H1 (cell line): Measurements from ENCODE around the gene FPGS. TPM values are rescaled to one million over a fixed set of nuclear protein-coding genes. Genes with fewer than 3 reads are reported as not detected.
A peak's percentile ranks its signal among the peaks of the same experiment; 100 is the strongest.

Source experiments
- CTCF ChIA-PET: fragments of 300-600 bp; sonication (Branson Sonifier 250); formaldehyde crosslinking; loops from one replicate; lab custom pipeline; 2021; ENCODE audit not compliant: partially characterized antibody; lab: Charles Lee
- POLR2A ChIA-PET: fragments of 300-600 bp; sonication (Branson Sonifier 250); formaldehyde crosslinking; loops from one replicate; lab custom pipeline; 2021; ENCODE audit warnings: inconsistent platforms; ENCODE audit not compliant: partially characterized antibody; lab: Charles Lee
- DNase-seq, 2 experiments: peaks; one replicate each; pipeline versions ENCODE4 v3.0.0 to v3.0.0-alpha.2; 2010 to 2022; ENCODE audit warnings: low spot score in 2 of 2, low read depth in 1 of 2, mixed read lengths in 1 of 2
- FAIRE-seq: peaks from 2 replicates; lab custom pipeline; 2011; peaks lifted over from hg19 to GRCh38; lab: Jason Lieb, UNC
- H2AFZ ChIP-seq: 2 replicates; pipeline ENCODE4 v1.8.1; 2012; ENCODE audit warnings: low read length, inconsistent platforms
- H2AK5ac ChIP-seq: 2 replicates; pipeline ENCODE4 v1.6.1; 2013; ENCODE audit warnings: low read depth, low read length
- H2BK120ac ChIP-seq: replicated peaks from 2 replicates; pipeline ENCODE3; 2013; ENCODE audit warnings: low read depth, low read length, inconsistent platforms
- H2BK12ac ChIP-seq: 2 replicates; pipeline ENCODE4 v1.6.1; 2013; ENCODE audit warnings: low read depth, low read length
- H2BK15ac ChIP-seq: 2 replicates; pipeline ENCODE4 v1.6.1; 2013; ENCODE audit warnings: low read length
- H2BK20ac ChIP-seq: 2 replicates; pipeline ENCODE4 v1.6.1; 2013; ENCODE audit warnings: low read length
- H2BK5ac ChIP-seq: 2 replicates; pipeline ENCODE4 v1.6.1; 2013; ENCODE audit warnings: low read depth, low read length
- H3K14ac ChIP-seq: 2 replicates; pipeline ENCODE4 v1.6.1; 2013; ENCODE audit warnings: inconsistent platforms; ENCODE audit not compliant: insufficient read length
- H3K18ac ChIP-seq: 2 replicates; pipeline ENCODE4 v1.6.1; 2013; ENCODE audit warnings: low read length; ENCODE audit errors: extremely low read depth
- H3K23ac ChIP-seq: 2 replicates; pipeline ENCODE4 v1.6.1; 2013; ENCODE audit warnings: inconsistent platforms; ENCODE audit not compliant: insufficient read length
- H3K23me2 ChIP-seq: 2 replicates; pipeline ENCODE4 v1.6.1; 2013; ENCODE audit warnings: low read depth, low read length
- H3K27ac ChIP-seq: 2 replicates; pipeline ENCODE4 v1.6.1; 2011; ENCODE audit warnings: low read depth, low read length, inconsistent platforms
- H3K27me3 ChIP-seq, 4 experiments: replicated peaks in 1 of 4; 1 replicate in 1 of 4; 2 replicates in 3 of 4; pipeline versions ENCODE4 v1.6.1 to v1.8.1; 2011 to 2013; ENCODE audit warnings: low read length in 3 of 4, mild to moderate bottlenecking in 3 of 4, inconsistent platforms in 2 of 4, mixed read lengths in 2 of 4, moderate library complexity in 1 of 4; ENCODE audit not compliant: control insufficient read depth in 3 of 4, insufficient read depth in 3 of 4; ENCODE audit errors: extremely low read depth in 1 of 4
- H3K36me3 ChIP-seq, 4 experiments: 2 replicates each; pipeline versions ENCODE4 v1.6.1 to v1.8.1; 2011 to 2013; ENCODE audit warnings: mild to moderate bottlenecking in 4 of 4, low read length in 3 of 4, moderate library complexity in 2 of 4, control low read depth in 1 of 4, inconsistent platforms in 1 of 4; ENCODE audit not compliant: insufficient read depth in 4 of 4, control insufficient read depth in 2 of 4
- H3K4ac ChIP-seq: replicated peaks from 2 replicates; pipeline ENCODE3; 2013; ENCODE audit warnings: low read length, low read depth, mixed read lengths, inconsistent platforms; ENCODE audit not compliant: insufficient read length
- H3K4me1 ChIP-seq, 4 experiments: replicated peaks in 1 of 4; 1 replicate in 1 of 4; 2 replicates in 3 of 4; pipeline versions ENCODE4 v1.6.1 to v1.8.1; 2011 to 2013; ENCODE audit warnings: low read length in 3 of 4, inconsistent platforms in 2 of 4, mixed read lengths in 1 of 4; ENCODE audit not compliant: insufficient read depth in 4 of 4, control insufficient read depth in 3 of 4
- H3K4me2 ChIP-seq, 2 experiments: 2 replicates each; pipeline versions ENCODE4 v1.6.1 to v1.8.1; 2011 to 2013; ENCODE audit warnings: low read depth in 2 of 2, low read length in 2 of 2, control low read depth in 1 of 2, inconsistent platforms in 1 of 2, mild to moderate bottlenecking in 1 of 2; ENCODE audit not compliant: insufficient read depth in 1 of 2
- H3K4me3 ChIP-seq, 4 experiments: fragments of 200-600, 300-600 bp in 1 of 4; sonication (generic), shearing (Covaris generic), sonication (Bioruptor Twin) in 1 of 4; 2 replicates each; pipeline versions ENCODE4 v1.5.1 to v1.8.1; 2011 to 2016; ENCODE audit warnings: low read length in 4 of 4, low read depth in 3 of 4, control low read depth in 2 of 4, inconsistent platforms in 2 of 4, mild to moderate bottlenecking in 2 of 4, mixed read lengths in 1 of 4, moderate library complexity in 1 of 4; ENCODE audit not compliant: insufficient read depth in 2 of 4; ENCODE audit errors: extremely low read depth in 1 of 4
- H3K56ac ChIP-seq: replicated peaks from 2 replicates; pipeline ENCODE3; 2013; ENCODE audit warnings: low read depth, mild to moderate bottlenecking, mixed read lengths, low read length, inconsistent platforms; ENCODE audit not compliant: insufficient read length
- H3K79me1 ChIP-seq: 2 replicates; pipeline ENCODE4 v1.6.1; 2013; ENCODE audit warnings: low read depth, low read length, control low read depth
- H3K79me2 ChIP-seq, 2 experiments: 2 replicates each; pipeline versions ENCODE4 v1.6.1 to v1.8.1; 2012 to 2013; ENCODE audit warnings: low read length in 2 of 2, mild to moderate bottlenecking in 2 of 2, inconsistent platforms in 1 of 2; ENCODE audit not compliant: insufficient read depth in 2 of 2, control insufficient read depth in 1 of 2
- H3K9ac ChIP-seq, 4 experiments: replicated peaks in 1 of 4; 1 replicate in 1 of 4; 2 replicates in 3 of 4; pipeline versions ENCODE4 v1.6.1 to v1.8.1; 2011 to 2013; ENCODE audit warnings: low read depth in 3 of 4, low read length in 3 of 4, control low read depth in 2 of 4, mild to moderate bottlenecking in 2 of 4, moderate library complexity in 2 of 4, inconsistent platforms in 1 of 4; ENCODE audit errors: extremely low read depth in 1 of 4
- H3K9me3 ChIP-seq, 2 experiments: 2 replicates each; pipeline versions ENCODE4 v1.6.1 to v1.8.1; 2012 to 2013; ENCODE audit warnings: mild to moderate bottlenecking in 2 of 2, moderate library complexity in 2 of 2, control low read depth in 1 of 2, inconsistent platforms in 1 of 2, low read depth in 1 of 2, low read length in 1 of 2, mixed read lengths in 1 of 2; ENCODE audit not compliant: insufficient read depth in 2 of 2
- H4K20me1 ChIP-seq, 2 experiments: replicated peaks in 1 of 2; 2 replicates each; pipeline versions ENCODE3 to v1.8.1; 2011 to 2013; ENCODE audit warnings: inconsistent platforms in 2 of 2, low read length in 2 of 2, mild to moderate bottlenecking in 1 of 2; ENCODE audit not compliant: insufficient read depth in 2 of 2, control insufficient read depth in 1 of 2
- H4K5ac ChIP-seq: 2 replicates; pipeline ENCODE4 v1.6.1; 2013; ENCODE audit warnings: low read length, low read depth, mixed read lengths, inconsistent platforms; ENCODE audit not compliant: insufficient read length
- H4K8ac ChIP-seq: 2 replicates; pipeline ENCODE4 v1.8.0; 2013; ENCODE audit warnings: mild to moderate bottlenecking, moderate library complexity, low read length, inconsistent platforms; ENCODE audit not compliant: insufficient read depth; ENCODE audit errors: extremely low read depth
- H4K91ac ChIP-seq: replicated peaks from 2 replicates; pipeline ENCODE3; 2013; ENCODE audit warnings: low read length, mixed read lengths, inconsistent platforms; ENCODE audit not compliant: insufficient read length
- BCL11A ChIP-seq, 2 experiments: IDR thresholded peaks; one replicate each; pipeline ENCODE4 v1.6.1; 2011; ENCODE audit warnings: low read depth in 2 of 2, low read length in 2 of 2, mild to moderate bottlenecking in 2 of 2
- FOSL1 ChIP-seq: IDR thresholded peaks from 2 replicates; pipeline ENCODE4 v1.6.1; 2011; ENCODE audit warnings: mild to moderate bottlenecking, low read depth, low read length, moderate library complexity; ENCODE audit not compliant: insufficient read depth
- GTF2F1 ChIP-seq: IDR thresholded peaks from 2 replicates; pipeline ENCODE4 v1.6.1; 2012; ENCODE audit warnings: low read depth, low read length, improper control_type of control experiment, borderline replicate concordance
- SP1 ChIP-seq: IDR thresholded peaks from 2 replicates; pipeline ENCODE4 v1.6.1; 2011; ENCODE audit warnings: low read depth, low read length
- SP4 ChIP-seq: IDR thresholded peaks from 2 replicates; pipeline ENCODE4 v1.6.1; 2012; ENCODE audit warnings: low read length, inconsistent platforms
- TEAD4 ChIP-seq: IDR thresholded peaks from 2 replicates; pipeline ENCODE4 v1.6.1; 2012; ENCODE audit warnings: low read depth, low read length, inconsistent platforms, mixed read lengths
- WGBS, 2 experiments: shearing (Covaris generic) in 1 of 2; methylation state at CpG; one replicate each; pipeline versions ENCODE4 v1.1.6 to v1.1.7; 2013 to 2015; ENCODE audit warnings: low lambda C conversion rate in 2 of 2, mixed read lengths in 2 of 2, inconsistent platforms in 1 of 2, low coverage in 1 of 2, missing lambda C conversion rate in 1 of 2; ENCODE audit not compliant: insufficient replicate concordance in 2 of 2, insufficient coverage in 1 of 2, insufficient read length in 1 of 2; ENCODE audit errors: extremely low coverage in 1 of 2, missing lambda C conversion rate in 1 of 2; 5-methylcytosine and 5-hydroxymethylcytosine counted together
- polyA plus RNA-seq, 7 experiments: library from polyadenylated mRNA; depleted of rRNA in 3 of 7; stranded (reverse) in 5 of 7; unstranded in 2 of 7; fragments of >200 nt in 5 of 7; fragments of 200-250 nt in 2 of 7; gene quantifications; 1 replicate in 5 of 7; 2 replicates in 1 of 7; 4 replicates in 1 of 7; pipeline versions ENCODE4 v1.2.1 to v1.2.3, GENCODE V29; 2011 to 2013; ENCODE audit warnings: missing spikeins in 2 of 7, mixed read lengths in 2 of 7
- total RNA-seq: library from RNA; stranded (reverse); fragmentation: NEBNext Ultra II Directional; extraction: Animal tissue kit (Norgen Biotek cat#: 25700); gene quantifications from 2 replicates; pipeline ENCODE4 v1.2.1, GENCODE V29; 2021
- TF ChIP-seq, protein P1 (sequence below), 3 experiments: IDR thresholded peaks; 1 replicate in 2 of 3; 2 replicates in 1 of 3; pipeline versions ENCODE4 v1.5.1 to v1.6.1; 2011; ENCODE audit warnings: low read length in 3 of 3, mild to moderate bottlenecking in 3 of 3, inconsistent platforms in 2 of 3, low read depth in 1 of 3, moderate library complexity in 1 of 3; ENCODE audit not compliant: insufficient read depth in 1 of 3; ENCODE audit errors: control extremely low read depth in 1 of 3

FPGS gene
- total and polyA plus RNA-seq, 2 of the 8 experiments (the other 6 are each of a cell fraction or from before 2014, with no cell fraction given), result 62.4 to 83.0 TPM

GRCh38 chr9:127825319-127826051 lies 22.8 kb downstream of the FPGS start:
- Histone ChIP-seq H2AFZ (0 out of 2 replicates have a peak overlapping the region, but pooled peaks have one; percentile 65), H3K4me3 (peak overlapping the region in 2 of 4 experiments; percentile 5 to 48; a peak in 5 of 8 replicates)
- FAIRE-seq, result no peak
- TF ChIP-seq GTF2F1 (no peak), TEAD4 (peak; percentile 5; the same call in 1 of the 2 replicates), FOSL1 (no peak), SP1 (no peak), SP4 (no peak), BCL11A (IDR thresholded peaks at IDR 0.05; ENCODE audit: low read depth in 2 of 2, low read length in 2 of 2) (no peak)
- TF ChIP-seq, protein P1, sequence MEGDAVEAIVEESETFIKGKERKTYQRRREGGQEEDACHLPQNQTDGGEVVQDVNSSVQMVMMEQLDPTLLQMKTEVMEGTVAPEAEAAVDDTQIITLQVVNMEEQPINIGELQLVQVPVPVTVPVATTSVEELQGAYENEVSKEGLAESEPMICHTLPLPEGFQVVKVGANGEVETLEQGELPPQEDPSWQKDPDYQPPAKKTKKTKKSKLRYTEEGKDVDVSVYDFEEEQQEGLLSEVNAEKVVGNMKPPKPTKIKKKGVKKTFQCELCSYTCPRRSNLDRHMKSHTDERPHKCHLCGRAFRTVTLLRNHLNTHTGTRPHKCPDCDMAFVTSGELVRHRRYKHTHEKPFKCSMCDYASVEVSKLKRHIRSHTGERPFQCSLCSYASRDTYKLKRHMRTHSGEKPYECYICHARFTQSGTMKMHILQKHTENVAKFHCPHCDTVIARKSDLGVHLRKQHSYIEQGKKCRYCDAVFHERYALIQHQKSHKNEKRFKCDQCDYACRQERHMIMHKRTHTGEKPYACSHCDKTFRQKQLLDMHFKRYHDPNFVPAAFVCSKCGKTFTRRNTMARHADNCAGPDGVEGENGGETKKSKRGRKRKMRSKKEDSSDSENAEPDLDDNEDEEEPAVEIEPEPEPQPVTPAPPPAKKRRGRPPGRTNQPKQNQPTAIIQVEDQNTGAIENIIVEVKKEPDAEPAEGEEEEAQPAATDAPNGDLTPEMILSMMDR (IDR thresholded peaks at IDR 0.05; ENCODE audit: control extremely low read depth in 1 of 3, insufficient read depth in 1 of 3, low read depth in 1 of 3, low read length in 3 of 3), result peak; percentile 57 to 84 (median 60)

More at GRCh38 chr9:127825319-127826051, 22.8 kb downstream of the FPGS start:
- H3K79me1 ChIP-seq, result no peaks in the 10 kb centered on the region
- H2AK5ac ChIP-seq, result no peak overlapping the region
- POLR2A ChIA-PET, result interaction anchor here (0.6 to 4.8 kb wide), 14 partner anchors 8 to 284 kb away, joined by 3 to 34 read pairs (median 3); no protein-coding TSS in a partner anchor
- DNase-seq, result peak; percentile 73 to 97
- H3K27me3 ChIP-seq, result peaks cover 0 to 12% (median 7%) of the 10 kb centered on the region in 4 experiments; a peak in 5 of 7 replicates
- peaks cover 0 to 17% (median 12%) of the 10 kb centered on the region in 4 experiments; a peak in 6 of 7 replicates for H3K4me1 ChIP-seq
- H2BK20ac ChIP-seq, result 0 out of 2 replicates have a peak overlapping the region, but pooled peaks have one; percentile 34
- peak overlapping the region; percentile 75; the same call in 1 of the 2 replicates for H2BK15ac ChIP-seq
- H3K27ac ChIP-seq, result no peak overlapping the region
- H3K56ac ChIP-seq, result peak overlapping the region; percentile 49
- H4K20me1 ChIP-seq, result no peaks in the 10 kb centered on the region
- CTCF ChIA-PET, result interaction anchor here (0.6 to 7.3 kb wide), 42 partner anchors 9 to 292 kb away, joined by 3 to 116 read pairs (median 4); partner anchors contain the start of genes CDK9, ENG, ST6GALNAC4 and ST6GALNAC6
- H4K91ac ChIP-seq, result peak overlapping the region; percentile 89
- no peak overlapping the region for H3K14ac ChIP-seq
- H4K8ac ChIP-seq, result peak overlapping the region; percentile 91
- WGBS, 2 experiments, result 15% methylated on average over 32 of the region's 42 CpGs; no CpG with 5 or more reads in 1 of the 2 experiments
- no peak overlapping the region for H2BK120ac ChIP-seq
- peak overlapping the region; percentile 37 to 82 for H3K4me2 ChIP-seq
- peak overlapping the region; percentile 78; the same call in 1 of the 2 replicates for H2BK5ac ChIP-seq
- H3K23ac ChIP-seq, result no peak overlapping the region
- H3K79me2 ChIP-seq, result no peaks in the 10 kb centered on the region
- peaks cover 9% of the 10 kb centered on the region; the same call in 1 of the 2 replicates for H3K23me2 ChIP-seq
- no peaks in the 10 kb centered on the region for H3K9me3 ChIP-seq
- H3K18ac ChIP-seq, result peak overlapping the region; percentile 81
- peak overlapping the region; percentile 84 for H4K5ac ChIP-seq
- H3K9ac ChIP-seq, result no peak overlapping the region; a peak in 1 of 7 replicates
- no peaks in the 10 kb centered on the region for H3K36me3 ChIP-seq
- H3K4ac ChIP-seq, result peak overlapping the region; percentile 38
- peak overlapping the region; percentile 53; the same call in 1 of the 2 replicates for H2BK12ac ChIP-seq
